Uterus (tissue), 2 donors: ENCODE measurements around the gene FUCA2.

Experiments
- POLR2A ChIP-seq, 2 donors: fragments of 450-650 bp; IDR thresholded peaks; one replicate each; pipeline ENCODE4 v1.6.1; 2016; ENCODE audit warnings: antibody characterized with exemption in 2 of 2, mild to moderate bottlenecking in 1 of 2, moderate library complexity in 1 of 2
- TF ChIP-seq, protein P1 (sequence below), 4 experiments: fragments of 200-600 bp in 2 of 4; fragments of 450-650 bp in 2 of 4; sonication (generic) in 2 of 4; IDR thresholded peaks; one replicate each; pipeline ENCODE4 v1.5.1; 2016 to 2019; ENCODE audit warnings: antibody characterized with exemption in 4 of 4, mild to moderate bottlenecking in 2 of 4, moderate library complexity in 1 of 4

DNA sequence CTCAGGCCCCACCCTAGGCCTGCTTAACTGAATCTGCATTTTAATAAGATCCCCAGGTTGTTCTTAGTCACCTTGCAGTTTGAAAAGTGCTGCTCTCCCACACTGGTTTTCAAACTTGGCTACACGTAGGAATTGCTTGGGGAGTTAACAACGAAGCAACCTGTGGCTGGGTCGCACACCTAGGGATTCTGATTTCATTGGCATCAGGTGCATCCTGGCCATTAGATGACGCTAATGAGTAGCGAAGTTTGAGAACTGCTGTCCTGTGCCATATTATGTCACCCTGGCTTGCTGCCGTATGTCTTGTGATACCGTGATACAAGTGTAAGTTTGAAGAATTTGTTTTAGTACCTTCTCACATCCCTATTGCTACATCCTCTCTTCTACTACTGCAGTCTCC is 28.2 kb upstream of the FUCA2 start:
- TF ChIP-seq, protein P1, sequence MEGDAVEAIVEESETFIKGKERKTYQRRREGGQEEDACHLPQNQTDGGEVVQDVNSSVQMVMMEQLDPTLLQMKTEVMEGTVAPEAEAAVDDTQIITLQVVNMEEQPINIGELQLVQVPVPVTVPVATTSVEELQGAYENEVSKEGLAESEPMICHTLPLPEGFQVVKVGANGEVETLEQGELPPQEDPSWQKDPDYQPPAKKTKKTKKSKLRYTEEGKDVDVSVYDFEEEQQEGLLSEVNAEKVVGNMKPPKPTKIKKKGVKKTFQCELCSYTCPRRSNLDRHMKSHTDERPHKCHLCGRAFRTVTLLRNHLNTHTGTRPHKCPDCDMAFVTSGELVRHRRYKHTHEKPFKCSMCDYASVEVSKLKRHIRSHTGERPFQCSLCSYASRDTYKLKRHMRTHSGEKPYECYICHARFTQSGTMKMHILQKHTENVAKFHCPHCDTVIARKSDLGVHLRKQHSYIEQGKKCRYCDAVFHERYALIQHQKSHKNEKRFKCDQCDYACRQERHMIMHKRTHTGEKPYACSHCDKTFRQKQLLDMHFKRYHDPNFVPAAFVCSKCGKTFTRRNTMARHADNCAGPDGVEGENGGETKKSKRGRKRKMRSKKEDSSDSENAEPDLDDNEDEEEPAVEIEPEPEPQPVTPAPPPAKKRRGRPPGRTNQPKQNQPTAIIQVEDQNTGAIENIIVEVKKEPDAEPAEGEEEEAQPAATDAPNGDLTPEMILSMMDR (IDR thresholded peaks at IDR 0.05), result no peak
- no peak for TF ChIP-seq POLR2A (IDR thresholded peaks at IDR 0.05)
